Stimulated activated CD8-positive, alpha-beta memory T cell treated with anti-CD3 and anti-CD28 coated beads, Interleukin-7, amount 100 ng/mL, for 1 hour (primary cell): ENCODE measurements around the gene STARD7.

Experiments
- DNase-seq, 2 donors: peaks; one replicate each; pipeline ENCODE4 v3.0.0-alpha.2; 2020; ENCODE audit warnings: low read depth in 2 of 2

The STARD7 gene

GRCh38 chr2:96197546-96198255 is 10.9 kb downstream of the STARD7 start:
- DNase-seq: no peak

- no peak for DNase-seq
Measured at GRCh38 chr2:96195410-96196066, 13.1 kb downstream of the STARD7 start.

- no peak for DNase-seq
Measured at GRCh38 chr2:96191937-96192670, 16.5 kb downstream of the STARD7 start.

- DNase-seq: no peak
Measured at GRCh38 chr2:96188821-96189526, 19.7 kb downstream of the STARD7 start.

- no peak for DNase-seq
Measured at GRCh38 chr2:96186562-96186961, 22.1 kb downstream of the STARD7 start.

GRCh38 chr2:96185516-96185915 is 23.1 kb downstream of the STARD7 start:
- DNase-seq: no peak

- no peak for DNase-seq
Measured at GRCh38 chr2:96184989-96185388, 23.6 kb downstream of the STARD7 start.

- DNase-seq: no peak
Measured at GRCh38 chr2:96184188-96184587, 24.4 kb downstream of the STARD7 start.

GRCh38 chr2:96181529-96181928 is 27.1 kb downstream of the STARD7 start:
- no peak for DNase-seq

GRCh38 chr2:96180521-96180920 is 28.1 kb downstream of the STARD7 start:
- no peak for DNase-seq

GRCh38 chr2:96180002-96180401 is 28.6 kb downstream of the STARD7 start:
- DNase-seq: no peak

- DNase-seq: no peak
Measured at GRCh38 chr2:96176661-96177060, 32.0 kb downstream of the STARD7 start.

GRCh38 chr2:96175951-96176350 is 32.7 kb downstream of the STARD7 start:
- no peak for DNase-seq

- peak; percentile 66 to 70 for DNase-seq
Measured at GRCh38 chr2:96174251-96175144, 34.1 kb downstream of the STARD7 start.

GRCh38 chr2:96171831-96172230 is 36.8 kb downstream of the STARD7 start:
- DNase-seq: no peak

- no peak for DNase-seq
Measured at GRCh38 chr2:96170626-96171025, 38.0 kb downstream of the STARD7 start.

- DNase-seq: no peak
Measured at GRCh38 chr2:96169868-96170507, 38.6 kb downstream of the STARD7 start.

- DNase-seq: no peak
Measured at GRCh38 chr2:96167407-96168013, 41.1 kb downstream of the STARD7 start.

- no peak for DNase-seq
Measured at GRCh38 chr2:96164459-96165184, 44.0 kb downstream of the STARD7 start.
